ENCODE measurements around the gene COL5A1.

Gene COL5A1

DNA sequence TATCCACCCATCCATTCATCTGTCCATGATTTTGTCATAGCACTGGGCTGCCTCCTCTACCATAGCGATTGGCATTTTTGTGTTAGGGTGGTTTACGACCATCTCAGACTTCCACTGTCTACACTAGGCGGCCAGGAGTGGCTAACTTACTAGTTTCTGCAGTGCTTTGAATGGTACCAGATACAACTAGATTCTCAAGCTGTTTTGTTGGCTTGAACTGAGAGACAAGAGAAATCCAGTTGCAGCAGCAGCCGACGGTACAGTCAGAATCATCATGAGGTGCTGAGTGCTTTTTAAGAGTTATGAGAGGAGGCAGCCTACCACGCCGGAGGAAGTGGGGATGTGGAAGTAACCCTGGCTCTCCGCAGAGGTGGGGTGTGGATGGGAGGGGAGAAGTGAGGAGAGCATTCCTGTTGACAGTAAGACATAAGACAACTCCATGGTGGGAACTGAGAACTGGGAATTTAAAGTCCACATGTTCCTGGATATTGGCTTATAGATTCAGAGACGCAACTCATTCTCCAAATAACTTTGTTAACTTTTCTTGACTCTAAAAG lies 27.9 kb downstream of the COL5A1 start:
- DNase-seq (ENCODE audit: extremely low read depth, low read depth) = no peak
- TF ChIP-seq, protein P1, sequence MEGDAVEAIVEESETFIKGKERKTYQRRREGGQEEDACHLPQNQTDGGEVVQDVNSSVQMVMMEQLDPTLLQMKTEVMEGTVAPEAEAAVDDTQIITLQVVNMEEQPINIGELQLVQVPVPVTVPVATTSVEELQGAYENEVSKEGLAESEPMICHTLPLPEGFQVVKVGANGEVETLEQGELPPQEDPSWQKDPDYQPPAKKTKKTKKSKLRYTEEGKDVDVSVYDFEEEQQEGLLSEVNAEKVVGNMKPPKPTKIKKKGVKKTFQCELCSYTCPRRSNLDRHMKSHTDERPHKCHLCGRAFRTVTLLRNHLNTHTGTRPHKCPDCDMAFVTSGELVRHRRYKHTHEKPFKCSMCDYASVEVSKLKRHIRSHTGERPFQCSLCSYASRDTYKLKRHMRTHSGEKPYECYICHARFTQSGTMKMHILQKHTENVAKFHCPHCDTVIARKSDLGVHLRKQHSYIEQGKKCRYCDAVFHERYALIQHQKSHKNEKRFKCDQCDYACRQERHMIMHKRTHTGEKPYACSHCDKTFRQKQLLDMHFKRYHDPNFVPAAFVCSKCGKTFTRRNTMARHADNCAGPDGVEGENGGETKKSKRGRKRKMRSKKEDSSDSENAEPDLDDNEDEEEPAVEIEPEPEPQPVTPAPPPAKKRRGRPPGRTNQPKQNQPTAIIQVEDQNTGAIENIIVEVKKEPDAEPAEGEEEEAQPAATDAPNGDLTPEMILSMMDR (IDR thresholded peaks at IDR 0.05; ENCODE audit: low read depth, low read length) = no peak

GRCh38 chr9:134670042-134670525 lies 28.5 kb downstream of the COL5A1 start:
- TF ChIP-seq, protein P1 (IDR thresholded peaks at IDR 0.05; ENCODE audit: low read depth, low read length) = no peak
- DNase-seq (ENCODE audit: extremely low read depth, low read depth) = peak; percentile 31

DNA sequence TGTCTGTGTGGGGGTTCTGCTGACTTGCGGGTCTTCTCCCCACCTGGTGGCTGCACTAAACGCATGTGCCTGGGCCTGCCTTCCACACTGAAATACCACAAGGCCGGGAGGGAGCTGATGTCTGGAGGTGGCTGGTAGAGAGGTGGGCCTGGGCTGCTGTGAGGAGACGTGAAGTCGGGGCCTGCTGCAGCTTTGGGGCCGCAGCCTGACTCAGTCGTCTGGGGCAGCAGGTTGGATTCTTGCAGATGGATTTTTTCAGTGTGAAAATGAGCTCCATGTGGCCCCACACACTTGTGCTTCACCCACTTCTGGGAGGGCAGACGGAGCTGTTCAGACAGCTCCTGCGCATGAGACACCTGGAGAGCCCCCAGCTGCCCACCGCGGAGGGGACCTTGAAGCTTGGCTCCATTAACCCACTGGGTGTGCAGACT lies 29.3 kb downstream of the COL5A1 start:
- TF ChIP-seq, protein P1 (IDR thresholded peaks at IDR 0.05; ENCODE audit: low read depth, low read length) = no peak
- no peak for DNase-seq (ENCODE audit: extremely low read depth, low read depth)

- no peak for DNase-seq (ENCODE audit: extremely low read depth, low read depth)
- TF ChIP-seq, protein P1 (IDR thresholded peaks at IDR 0.05; ENCODE audit: low read depth, low read length) = no peak
Measured at GRCh38 chr9:134671341-134672113, 29.9 kb downstream of the COL5A1 start.

DNA sequence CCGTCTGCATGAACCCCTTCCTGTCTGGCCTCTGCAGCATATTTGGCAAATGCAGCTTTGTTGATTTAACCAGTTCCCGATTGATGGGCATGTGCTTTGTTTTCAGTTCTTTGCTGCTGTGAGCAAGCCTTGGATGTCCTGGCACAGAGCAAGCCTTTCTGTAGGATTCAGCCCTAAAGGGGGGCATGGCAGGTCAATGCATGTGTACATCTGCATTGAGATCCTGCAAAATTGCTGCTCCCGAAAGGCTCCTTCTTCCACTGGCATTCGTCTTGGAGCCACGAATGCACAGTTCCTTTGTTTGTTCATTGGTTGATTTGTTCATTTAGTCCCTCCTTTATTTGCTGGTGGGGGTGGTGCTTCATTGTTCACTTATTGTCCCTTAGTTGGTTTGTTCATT lies 34.8 kb downstream of the COL5A1 start:
- DNase-seq (ENCODE audit: extremely low read depth, low read depth) = no peak
- TF ChIP-seq, protein P1 (IDR thresholded peaks at IDR 0.05; ENCODE audit: low read depth, low read length) = no peak

DNA sequence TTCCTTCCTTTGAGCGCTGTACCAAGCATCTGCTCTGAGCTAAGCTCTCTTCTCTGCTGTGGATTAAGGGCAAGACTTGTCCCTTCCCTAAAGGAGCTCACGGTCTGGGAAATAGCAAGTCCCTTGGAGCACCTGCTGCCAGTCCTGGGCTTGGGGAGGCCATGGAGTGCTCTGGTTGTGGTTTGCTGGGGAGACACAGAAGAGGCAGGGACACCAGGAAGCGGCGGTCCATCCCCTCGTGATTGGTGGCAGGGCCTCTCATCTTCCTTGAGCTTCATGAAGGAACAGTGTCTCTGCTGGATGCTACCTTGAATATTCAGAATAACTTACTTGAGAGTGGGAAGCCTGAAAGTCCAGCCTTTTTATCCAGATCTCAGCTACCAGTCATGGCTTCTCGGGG lies 35.3 kb downstream of the COL5A1 start:
- TF ChIP-seq, protein P1 (IDR thresholded peaks at IDR 0.05; ENCODE audit: low read depth, low read length) = no peak
- DNase-seq (ENCODE audit: extremely low read depth, low read depth) = no peak

- TF ChIP-seq, protein P1 (IDR thresholded peaks at IDR 0.05; ENCODE audit: low read depth, low read length) = no peak
- no peak for DNase-seq (ENCODE audit: extremely low read depth, low read depth)
Measured at GRCh38 chr9:134677743-134678142, 36.1 kb downstream of the COL5A1 start.

Data from AG09319 (cell line).